Breast epithelium (tissue), 4 donors: ENCODE measurements around the gene PAXX. TPM values are rescaled to one million over a fixed set of nuclear protein-coding genes. Genes with fewer than 3 reads are reported as not detected.

Source experiments
- DNase-seq, 2 donors: peaks; one replicate each; pipeline ENCODE4 v3.0.0-alpha.2; 2019; ENCODE audit warnings: low spot score in 2 of 2
- H3K27ac ChIP-seq, 2 donors: fragments of 200-600 bp; sonication (generic) in 1 of 2; one replicate each; pipeline ENCODE4 v1.5.1; 2016 to 2019; ENCODE audit warnings: mild to moderate bottlenecking in 1 of 2
- H3K27me3 ChIP-seq, 2 donors: fragments of 200-600 bp; sonication (generic) in 1 of 2; one replicate each; pipeline versions ENCODE4 v1.5.1 to v1.6.0; 2017 to 2019; ENCODE audit warnings: control low read depth in 1 of 2, mild to moderate bottlenecking in 1 of 2
- H3K36me3 ChIP-seq: fragments of 200-600 bp; one replicate; pipeline ENCODE4 v1.5.1; 2019
- H3K4me1 ChIP-seq, 2 donors: fragments of 200-600 bp; sonication (generic); one replicate each; pipeline ENCODE4 v1.5.1; 2016 to 2019; ENCODE audit warnings: control low read depth in 1 of 2
- H3K4me3 ChIP-seq, 3 donors: fragments of 200-600 bp; sonication (generic); 1 replicate in 2 of 3; 2 replicates in 1 of 3; pipeline ENCODE4 v1.5.1; 2016 to 2019; ENCODE audit warnings: mild to moderate bottlenecking in 3 of 3, moderate library complexity in 2 of 3
- H3K9me3 ChIP-seq, 2 donors: fragments of 200-600 bp; sonication (generic) in 1 of 2; one replicate each; pipeline ENCODE4 v1.5.1; 2016 to 2019; ENCODE audit warnings: control low read depth in 1 of 2
- POLR2A ChIP-seq: fragments of 450-650 bp; IDR thresholded peaks from one replicate; pipeline ENCODE4 v1.6.1; 2016; ENCODE audit warnings: antibody characterized with exemption, mild to moderate bottlenecking, moderate library complexity
- POLR2AphosphoS5 ChIP-seq, 3 donors: sonication (generic); formaldehyde crosslinking; IDR thresholded peaks; one replicate each; pipeline ENCODE4 v1.6.1; 2017; ENCODE audit warnings: antibody characterized with exemption in 3 of 3
- intact Hi-C: fragments of 100-400 bp; cut with DNase I; formaldehyde crosslinking; loops from one replicate; pipeline ENCODE4 v1.15.1; 2023; ENCODE audit warnings: low total_unique reads
- total RNA-seq, 3 donors: library from RNA; depleted of rRNA; stranded (reverse); fragments of >200 nt; gene quantifications; one replicate each; pipeline ENCODE4 v1.1.0, GENCODE V29; 2016
- TF ChIP-seq, protein P1 (sequence below), 3 donors: fragments of 450-650 bp; IDR thresholded peaks; one replicate each; pipeline ENCODE4 v1.5.1; 2016 to 2017; ENCODE audit warnings: antibody characterized with exemption in 3 of 3, mild to moderate bottlenecking in 3 of 3, moderate library complexity in 3 of 3

The PAXX gene
- total RNA-seq, 3 donors from 2014 or later, result 24.6 to 66.2 (median 49.2) TPM

DNA sequence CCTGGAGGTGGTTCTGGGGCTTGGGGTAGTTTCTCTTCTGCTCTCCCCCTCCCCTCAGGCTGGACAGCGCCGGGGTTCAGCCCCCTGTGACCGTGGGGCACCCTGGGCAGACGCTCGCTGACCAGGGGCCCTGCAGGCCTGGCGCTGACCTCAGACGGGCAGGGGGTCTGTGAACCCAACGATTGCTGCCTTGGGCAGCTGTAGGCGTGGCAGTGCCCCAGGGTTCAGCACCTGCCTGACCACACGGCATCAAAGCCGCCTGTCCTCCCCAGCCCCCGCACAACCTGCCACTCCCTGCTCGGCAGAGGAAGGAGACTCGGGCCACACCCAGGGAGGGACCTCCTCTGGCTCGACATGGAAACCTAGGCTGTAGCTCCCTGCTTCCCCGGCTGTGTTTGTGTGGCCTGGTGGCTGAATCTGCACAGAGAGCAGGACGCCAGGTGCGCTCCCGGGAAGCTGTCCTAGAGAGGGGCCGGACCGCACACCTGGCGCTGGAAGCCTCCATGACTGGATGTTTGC is 28.0 kb upstream of the PAXX start:
- Histone ChIP-seq H3K4me3 (no peak overlapping the region), H3K4me1 (no peaks in the 10 kb centered on the region), H3K36me3 (no peaks in the 10 kb centered on the region), H3K9me3 (no peaks in the 10 kb centered on the region), H3K27me3 (no peaks in the 10 kb centered on the region), H3K27ac (no peak overlapping the region)
- intact Hi-C loops, result no loop called here
- TF ChIP-seq POLR2A (no peak), POLR2AphosphoS5 (IDR thresholded peaks at IDR 0.05) (no peak)
- TF ChIP-seq, protein P1, sequence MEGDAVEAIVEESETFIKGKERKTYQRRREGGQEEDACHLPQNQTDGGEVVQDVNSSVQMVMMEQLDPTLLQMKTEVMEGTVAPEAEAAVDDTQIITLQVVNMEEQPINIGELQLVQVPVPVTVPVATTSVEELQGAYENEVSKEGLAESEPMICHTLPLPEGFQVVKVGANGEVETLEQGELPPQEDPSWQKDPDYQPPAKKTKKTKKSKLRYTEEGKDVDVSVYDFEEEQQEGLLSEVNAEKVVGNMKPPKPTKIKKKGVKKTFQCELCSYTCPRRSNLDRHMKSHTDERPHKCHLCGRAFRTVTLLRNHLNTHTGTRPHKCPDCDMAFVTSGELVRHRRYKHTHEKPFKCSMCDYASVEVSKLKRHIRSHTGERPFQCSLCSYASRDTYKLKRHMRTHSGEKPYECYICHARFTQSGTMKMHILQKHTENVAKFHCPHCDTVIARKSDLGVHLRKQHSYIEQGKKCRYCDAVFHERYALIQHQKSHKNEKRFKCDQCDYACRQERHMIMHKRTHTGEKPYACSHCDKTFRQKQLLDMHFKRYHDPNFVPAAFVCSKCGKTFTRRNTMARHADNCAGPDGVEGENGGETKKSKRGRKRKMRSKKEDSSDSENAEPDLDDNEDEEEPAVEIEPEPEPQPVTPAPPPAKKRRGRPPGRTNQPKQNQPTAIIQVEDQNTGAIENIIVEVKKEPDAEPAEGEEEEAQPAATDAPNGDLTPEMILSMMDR (IDR thresholded peaks at IDR 0.05), result no peak
- no peak for DNase-seq

DNA sequence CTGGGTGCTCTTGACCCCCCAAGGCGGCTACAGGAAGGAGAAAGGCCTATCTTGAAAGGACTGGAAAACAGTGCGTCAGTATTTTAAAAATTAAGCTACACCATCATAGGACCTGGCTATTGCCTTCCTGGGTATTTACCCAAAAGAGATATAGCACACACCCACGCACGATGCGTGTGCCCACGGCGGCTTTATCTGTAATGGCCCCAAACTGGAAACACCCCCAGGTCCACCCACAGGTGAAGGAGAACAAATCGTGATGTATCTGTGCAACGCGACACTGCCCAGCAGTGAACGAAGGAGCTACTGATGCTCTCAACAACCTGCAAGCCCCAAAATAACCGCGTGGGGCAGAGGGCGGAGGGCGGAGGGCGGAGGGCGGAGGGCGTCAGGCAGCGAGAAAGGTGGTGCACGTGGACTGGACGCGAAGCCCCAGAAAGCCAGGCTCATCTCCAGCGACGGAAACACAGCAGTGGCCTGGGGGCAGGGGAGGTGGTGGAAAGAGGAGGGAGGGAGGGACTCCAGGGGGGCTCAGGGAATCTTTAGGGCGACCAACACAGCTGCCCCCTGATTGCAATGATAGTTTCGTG is 27.3 kb upstream of the PAXX start:
- no peaks in the 10 kb centered on the region for H3K36me3 ChIP-seq
- no peak for DNase-seq
- TF ChIP-seq POLR2A, result no peak
- TF ChIP-seq POLR2AphosphoS5 (IDR thresholded peaks at IDR 0.05), result no peak
- TF ChIP-seq, protein P1 (IDR thresholded peaks at IDR 0.05), result no peak
- no peaks in the 10 kb centered on the region for H3K4me1 ChIP-seq
- no peaks in the 10 kb centered on the region for H3K9me3 ChIP-seq
- H3K27ac ChIP-seq, result no peak overlapping the region
- H3K27me3 ChIP-seq, result no peaks in the 10 kb centered on the region
- intact Hi-C loops, result no loop called here
- H3K4me3 ChIP-seq, result no peak overlapping the region

DNA sequence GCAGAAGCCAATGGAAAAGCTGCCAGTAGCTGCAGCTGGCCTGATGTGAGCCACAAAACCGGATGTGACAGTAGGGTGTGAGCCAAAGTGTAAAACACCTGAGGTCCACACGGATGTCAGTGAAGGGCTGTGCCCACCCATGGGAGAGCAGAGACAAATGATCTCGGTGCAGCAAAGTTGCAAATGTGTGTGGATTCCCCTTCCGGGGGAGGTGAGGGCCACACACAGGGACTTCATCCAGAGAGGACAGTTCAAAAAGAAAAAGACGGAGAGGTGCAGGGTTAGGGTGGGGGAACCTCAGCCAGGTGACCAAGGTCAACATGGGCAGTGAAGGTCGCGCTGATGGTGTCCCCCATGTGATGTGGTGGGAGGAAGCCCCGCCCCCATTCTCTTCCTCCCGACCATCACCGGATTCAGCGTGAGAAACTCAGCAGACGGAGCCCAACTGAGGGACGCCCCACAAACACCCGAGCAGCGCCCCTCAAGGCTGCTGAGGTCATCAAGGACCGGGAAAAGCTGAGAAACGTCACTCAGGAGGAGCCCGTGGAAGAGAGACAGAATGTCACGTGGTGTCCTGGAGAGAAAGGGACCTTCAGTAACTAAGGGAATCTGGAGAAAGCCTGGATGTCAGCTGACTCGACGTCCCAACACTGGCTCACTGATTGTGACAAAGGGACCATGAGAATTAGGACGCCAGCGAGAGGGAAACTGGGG is 26.3 kb upstream of the PAXX start:
- intact Hi-C loops, result no loop called here
- peak overlapping the region in 1 of 3 donors; percentile 34 for H3K4me3 ChIP-seq
- no peaks in the 10 kb centered on the region for H3K36me3 ChIP-seq
- no peak for TF ChIP-seq POLR2AphosphoS5 (IDR thresholded peaks at IDR 0.05)
- no peak for TF ChIP-seq POLR2A
- TF ChIP-seq, protein P1 (IDR thresholded peaks at IDR 0.05), result no peak
- H3K27me3 ChIP-seq, result no peaks in the 10 kb centered on the region
- no peak for DNase-seq
- no peak overlapping the region for H3K27ac ChIP-seq
- no peaks in the 10 kb centered on the region for H3K9me3 ChIP-seq
- no peaks in the 10 kb centered on the region for H3K4me1 ChIP-seq

DNA sequence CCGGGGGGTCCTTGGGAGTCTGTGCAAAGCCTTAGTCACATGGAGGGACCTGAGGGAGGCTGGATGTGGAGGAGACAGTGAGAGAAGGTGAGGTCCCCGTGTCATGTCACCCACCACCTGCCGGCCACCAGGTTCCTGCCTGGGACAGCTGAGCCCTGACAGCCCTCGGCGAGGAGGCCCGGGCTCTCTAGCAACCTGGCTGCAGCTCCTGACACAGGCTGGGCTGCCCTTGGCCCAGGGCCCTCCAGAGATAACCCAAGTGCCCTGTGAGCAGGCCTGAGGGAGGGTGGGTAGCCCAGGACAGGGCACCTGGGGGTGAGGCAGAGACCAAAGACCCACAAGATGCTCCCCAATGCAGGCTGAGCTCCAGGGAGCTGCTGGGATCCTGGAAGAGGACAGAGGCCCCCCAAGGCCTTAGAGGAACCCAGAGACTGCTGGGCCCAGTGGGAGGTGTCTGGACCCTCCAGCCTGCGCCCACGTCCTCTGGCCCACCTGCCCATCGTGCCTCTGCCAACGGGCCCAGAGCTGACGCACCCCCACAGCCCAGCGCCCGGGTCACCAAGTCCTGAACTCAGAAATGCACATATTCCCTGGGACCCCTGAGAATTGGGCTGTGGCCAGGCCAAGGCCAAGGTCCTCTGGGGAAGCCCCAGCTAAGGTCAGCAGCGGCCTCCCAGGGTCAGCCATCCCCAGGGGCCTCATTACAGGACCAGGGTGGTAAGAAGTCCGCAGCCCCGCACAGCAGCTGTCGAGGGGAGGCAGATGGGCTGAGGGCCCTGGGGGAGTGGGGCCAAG is 23.7 kb upstream of the PAXX start:
- Histone ChIP-seq H3K27ac (no peak overlapping the region), H3K4me1 (no peaks in the 10 kb centered on the region), H3K27me3 (no peaks in the 10 kb centered on the region), H3K9me3 (no peaks in the 10 kb centered on the region), H3K4me3 (no peak overlapping the region), H3K36me3 (no peaks in the 10 kb centered on the region)
- TF ChIP-seq POLR2A (no peak), POLR2AphosphoS5 (IDR thresholded peaks at IDR 0.05) (no peak)
- TF ChIP-seq, protein P1 (IDR thresholded peaks at IDR 0.05), result no peak
- intact Hi-C loops, result no loop called here
- no peak for DNase-seq
